SK-N-MC (cell line): ENCODE measurements around the gene TUB.

Source experiments
- EZH2 ChIP-seq: fragments of 200-600 bp; sonication (generic); IDR thresholded peaks from one replicate; pipeline ENCODE4 v1.6.1; 2017; ENCODE audit warnings: antibody characterized with exemption
- POLR2AphosphoS5 ChIP-seq: IDR thresholded peaks from 2 replicates; pipeline ENCODE4 v1.6.1; 2012; ENCODE audit warnings: mild to moderate bottlenecking, low read depth, low read length, borderline replicate concordance

GRCh38 chr11:8100605-8101004, 19.6 kb downstream of the TUB start:
- TF ChIP-seq EZH2 (no peak), POLR2AphosphoS5 (no peak)
